Tibial nerve (tissue), 3 donors: Measurements from ENCODE around the gene MAP1B.

Experiments
- POLR2A ChIP-seq, 2 donors: fragments of 450-650 bp; IDR thresholded peaks; one replicate each; pipeline ENCODE4 v1.6.1; 2017; ENCODE audit warnings: antibody characterized with exemption in 2 of 2, mild to moderate bottlenecking in 2 of 2, moderate library complexity in 2 of 2
- TF ChIP-seq, protein P1 (sequence below), 5 experiments: fragments of 200-600 bp in 3 of 5; fragments of 450-650 bp in 2 of 5; sonication (generic) in 3 of 5; IDR thresholded peaks; one replicate each; pipeline ENCODE4 v1.5.1; 2016 to 2019; ENCODE audit warnings: antibody characterized with exemption in 5 of 5, mild to moderate bottlenecking in 3 of 5, moderate library complexity in 2 of 5

DNA sequence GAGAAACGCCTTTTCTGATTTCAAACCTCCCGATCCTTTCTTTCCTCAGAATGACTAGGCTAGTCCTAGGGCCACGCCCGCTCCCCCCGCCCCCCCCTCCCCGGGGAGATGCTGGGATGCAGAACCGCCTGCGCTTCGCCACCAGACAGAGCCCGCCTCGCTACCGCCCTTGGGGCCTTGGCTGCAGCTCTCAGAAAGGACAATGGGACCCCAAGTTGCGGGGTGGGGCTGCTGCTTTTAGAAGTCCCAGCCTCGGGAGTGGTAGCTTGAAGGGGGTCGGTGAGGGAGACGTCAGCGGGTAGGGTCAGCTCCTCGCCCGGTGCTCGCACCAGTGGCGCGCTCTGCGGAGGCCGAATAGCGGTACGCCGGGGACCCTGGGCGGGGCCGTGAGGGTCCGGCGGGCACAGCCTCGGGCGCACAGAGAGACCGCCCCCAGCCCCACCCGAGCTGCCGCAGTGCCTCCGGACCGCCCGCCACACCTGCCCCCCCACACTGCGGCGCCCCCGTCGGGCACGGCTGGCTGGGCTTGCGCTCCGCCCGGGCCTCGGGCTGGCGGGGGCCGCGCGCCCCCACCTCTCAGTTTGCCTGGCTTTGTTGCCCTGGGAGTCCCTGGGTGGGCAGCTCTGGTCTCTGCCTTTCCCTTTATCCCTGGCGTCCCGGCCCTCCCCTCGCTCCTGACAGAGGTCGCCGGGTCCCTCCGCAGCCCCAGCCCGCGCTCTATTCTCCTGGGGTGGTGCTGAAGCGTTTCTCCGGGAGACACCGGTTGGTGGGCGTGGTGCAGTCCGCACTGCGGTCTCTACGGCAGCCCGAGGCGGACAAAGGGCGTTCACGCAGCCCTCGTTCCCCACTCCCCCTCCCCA, 1.2 kb downstream of the MAP1B start:
- TF ChIP-seq POLR2A (IDR thresholded peaks at IDR 0.05): no peak
- TF ChIP-seq, protein P1, sequence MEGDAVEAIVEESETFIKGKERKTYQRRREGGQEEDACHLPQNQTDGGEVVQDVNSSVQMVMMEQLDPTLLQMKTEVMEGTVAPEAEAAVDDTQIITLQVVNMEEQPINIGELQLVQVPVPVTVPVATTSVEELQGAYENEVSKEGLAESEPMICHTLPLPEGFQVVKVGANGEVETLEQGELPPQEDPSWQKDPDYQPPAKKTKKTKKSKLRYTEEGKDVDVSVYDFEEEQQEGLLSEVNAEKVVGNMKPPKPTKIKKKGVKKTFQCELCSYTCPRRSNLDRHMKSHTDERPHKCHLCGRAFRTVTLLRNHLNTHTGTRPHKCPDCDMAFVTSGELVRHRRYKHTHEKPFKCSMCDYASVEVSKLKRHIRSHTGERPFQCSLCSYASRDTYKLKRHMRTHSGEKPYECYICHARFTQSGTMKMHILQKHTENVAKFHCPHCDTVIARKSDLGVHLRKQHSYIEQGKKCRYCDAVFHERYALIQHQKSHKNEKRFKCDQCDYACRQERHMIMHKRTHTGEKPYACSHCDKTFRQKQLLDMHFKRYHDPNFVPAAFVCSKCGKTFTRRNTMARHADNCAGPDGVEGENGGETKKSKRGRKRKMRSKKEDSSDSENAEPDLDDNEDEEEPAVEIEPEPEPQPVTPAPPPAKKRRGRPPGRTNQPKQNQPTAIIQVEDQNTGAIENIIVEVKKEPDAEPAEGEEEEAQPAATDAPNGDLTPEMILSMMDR (IDR thresholded peaks at IDR 0.05): no peak
